GM23338 (cell line): ENCODE data around the gene FAM111A. TPM values are rescaled to one million over a fixed set of nuclear protein-coding genes. Genes with fewer than 3 reads are reported as not detected.

Experiments
- ATAC-seq: fragments of 200-7000 bp; cut with Tn5 transposase; 3 replicates; pipeline ENCODE4 v1.9.1; 2020
- DNase-seq: peaks from one replicate; pipeline ENCODE4 v3.0.0-alpha.2; 2015; ENCODE audit warnings: low spot score
- H2AFZ ChIP-seq: fragments of 200-600 bp; sonication (generic); 2 replicates; pipeline ENCODE4 v1.8.0; 2016; ENCODE audit warnings: antibody characterized with exemption, mild to moderate bottlenecking, moderate library complexity
- H3F3A ChIP-seq: fragments of 200-600 bp; sonication (generic); replicated peaks from 2 replicates; pipeline ENCODE4 v1.8.0; 2017; ENCODE audit warnings: antibody characterized with exemption, mixed run types, low read depth
- H3K27ac ChIP-seq: fragments of 200-600 bp; sonication (generic); 2 replicates; pipeline ENCODE4 v1.6.1; 2016; ENCODE audit warnings: low read depth
- H3K27me3 ChIP-seq: fragments of 200-600 bp; sonication (generic); 2 replicates; pipeline ENCODE4 v1.8.0; 2016; ENCODE audit warnings: mild to moderate bottlenecking, mixed run types, moderate library complexity; ENCODE audit not compliant: insufficient read depth
- H3K36me3 ChIP-seq: fragments of 200-600 bp; sonication (generic); 2 replicates; pipeline ENCODE4 v1.8.0; 2016; ENCODE audit warnings: mild to moderate bottlenecking; ENCODE audit not compliant: insufficient read depth
- H3K4me1 ChIP-seq: fragments of 200-600 bp; sonication (generic); 2 replicates; pipeline ENCODE4 v1.8.0; 2016; ENCODE audit warnings: mild to moderate bottlenecking, moderate library complexity; ENCODE audit not compliant: insufficient read depth
- H3K4me2 ChIP-seq: fragments of 200-600 bp; sonication (generic); 2 replicates; pipeline ENCODE4 v1.7.1; 2017; ENCODE audit warnings: mixed run types
- H3K4me3 ChIP-seq: fragments of 200-600 bp; sonication (generic); 2 replicates; pipeline ENCODE4 v1.6.1; 2016; ENCODE audit warnings: mixed run types
- H3K79me2 ChIP-seq: fragments of 200-600 bp; sonication (generic); replicated peaks from 2 replicates; pipeline ENCODE4 v1.8.0; 2017; ENCODE audit warnings: mild to moderate bottlenecking; ENCODE audit not compliant: insufficient read depth
- H3K9me2 ChIP-seq: fragments of 200-600 bp; sonication (generic); 2 replicates; pipeline ENCODE4 v1.8.0; 2017; ENCODE audit not compliant: insufficient read depth
- H4K20me1 ChIP-seq: fragments of 200-600 bp; sonication (generic); replicated peaks from 2 replicates; pipeline ENCODE4 v1.8.0; 2017; ENCODE audit warnings: mild to moderate bottlenecking; ENCODE audit not compliant: insufficient read depth
- H3K27ac Mint-ChIP-seq: 2 replicates; pipeline ENCODE4 v1.8.0; 2020; ENCODE audit warnings: inconsistent platforms, mild to moderate bottlenecking, moderate library complexity, mixed read lengths
- H3K27me3 Mint-ChIP-seq: 3 replicates; pipeline ENCODE4 v1.8.0; 2022; ENCODE audit warnings: low read depth, mild to moderate bottlenecking, moderate library complexity, mixed read lengths, inconsistent platforms; ENCODE audit not compliant: insufficient read depth, poor library complexity
- H3K36me3 Mint-ChIP-seq: 3 replicates; pipeline ENCODE4 v1.8.0; 2021; ENCODE audit warnings: low read depth, mild to moderate bottlenecking, inconsistent platforms, moderate library complexity, mixed read lengths
- H3K4me1 Mint-ChIP-seq: 3 replicates; pipeline ENCODE4 v1.8.0; 2020; ENCODE audit warnings: mild to moderate bottlenecking, inconsistent platforms, mixed read lengths
- H3K4me3 Mint-ChIP-seq: 3 replicates; pipeline ENCODE4 v1.8.0; 2021; ENCODE audit warnings: moderate library complexity, mild to moderate bottlenecking, inconsistent platforms, mixed read lengths
- H3K9me3 Mint-ChIP-seq: 3 replicates; pipeline ENCODE4 v1.8.0; 2020; ENCODE audit warnings: moderate library complexity, mild to moderate bottlenecking, inconsistent platforms, mixed read lengths
- CREB1 ChIP-seq: fragments of 250-450 bp; sonication (Bioruptor Pico); IDR thresholded peaks from 2 replicates; pipeline ENCODE4 v1.5.0; 2020; ENCODE audit warnings: low read depth, mild to moderate bottlenecking, moderate library complexity
- CTCF ChIP-seq, 2 experiments: fragments of 200-600 bp in 1 of 2; sonication (generic) in 1 of 2; conservative IDR thresholded peaks; 2 replicates each; pipeline versions ENCODE4 v1.5.1 to v1.6.1; 2016 to 2017; ENCODE audit warnings: antibody characterized with exemption in 2 of 2, low read depth in 2 of 2, mild to moderate bottlenecking in 2 of 2, moderate library complexity in 1 of 2
- EZH2 ChIP-seq: fragments of 200-600 bp; sonication (generic); IDR thresholded peaks from one replicate; pipeline ENCODE4 v1.8.0; 2017; ENCODE audit warnings: antibody characterized with exemption, mild to moderate bottlenecking, low read depth; ENCODE audit not compliant: unreplicated experiment
- EZH2phosphoT487 ChIP-seq: fragments of 200-600 bp; sonication (generic); IDR thresholded peaks from one replicate; pipeline ENCODE4 v1.8.1; 2018; ENCODE audit warnings: antibody characterized with exemption; ENCODE audit not compliant: unreplicated experiment
- NANOG ChIP-seq: IDR thresholded peaks from 2 replicates; pipeline ENCODE4 v1.6.1; 2016; ENCODE audit warnings: antibody characterized with exemption, borderline replicate concordance
- REST ChIP-seq: IDR thresholded peaks from one replicate; pipeline ENCODE4 v1.6.1; 2018; ENCODE audit warnings: antibody characterized with exemption; ENCODE audit not compliant: unreplicated experiment
- STAT1 ChIP-seq: IDR thresholded peaks from one replicate; pipeline ENCODE4 v1.6.1; 2016; ENCODE audit warnings: antibody characterized with exemption; ENCODE audit not compliant: unreplicated experiment
- ZNF114 ChIP-seq: fragments of 250-450 bp; sonication (Bioruptor Pico); IDR thresholded peaks from 2 replicates; pipeline ENCODE4 v1.5.0; 2020; ENCODE audit warnings: mild to moderate bottlenecking, moderate library complexity
- ZNF331 ChIP-seq: fragments of 250-450 bp; sonication (Bioruptor Pico); IDR thresholded peaks from 2 replicates; pipeline ENCODE4 v1.5.0; 2020; ENCODE audit warnings: low read depth, mild to moderate bottlenecking, moderate library complexity
- polyA plus RNA-seq: library from polyadenylated mRNA; unstranded; fragments of >200 nt; fragmentation: Nextera tagmentation; extraction: Ambion mirVana; gene quantifications from 2 replicates; pipeline ENCODE4 v1.2.1, GENCODE V29; 2016
- total RNA-seq: library from RNA; depleted of rRNA; stranded (reverse); fragments of >200 nt; shearing (Covaris generic); gene quantifications from 2 replicates; pipeline ENCODE4 v1.2.3, GENCODE V29; 2014

FAM111A gene
- total and polyA plus RNA-seq, 2 experiments from 2014 or later = 23.0 to 38.1 TPM

- peak within 1 kb of the TSS; percentile 90; the same call in 1 of the 2 replicates for H3K27ac ChIP-seq
- peak within 1 kb of the TSS; percentile 97 for H2AFZ ChIP-seq
- Mint-ChIP-seq H3K36me3 (peaks cover 4% of the 10 kb centered on the region; the same call in 2 of the 3 replicates), H3K4me3 (peak within 1 kb of the TSS; percentile 91), H3K27ac (peak within 1 kb of the TSS; percentile 78; the same call in 1 of the 2 replicates), H3K27me3 (peaks cover 14% of the 10 kb centered on the region), H3K4me1 (peaks cover 23% of the 10 kb centered on the region), H3K9me3 (no peaks in the 10 kb centered on the region)
- TF ChIP-seq ZNF114 (CRISPR knock-in tag) (no peak), ZNF331 (CRISPR knock-in tag) (no peak), CTCF (conservative IDR thresholded peaks at IDR 0.05; ENCODE audit: low read depth in 2 of 2) (peak; percentile 78 to 93), NANOG (no peak), EZH2 (no peak), EZH2phosphoT487 (no peak), STAT1 (no peak)
- peak within 1 kb of the TSS; percentile 99 for H3K4me2 ChIP-seq
- peaks cover 13% of the 10 kb centered on the region for H3K79me2 ChIP-seq
- H3K27me3 ChIP-seq = peaks cover 6% of the 10 kb centered on the region; the same call in 1 of the 2 replicates
- H3K36me3 ChIP-seq = no peaks in the 10 kb centered on the region
- no peaks in the 10 kb centered on the region; the same call in 1 of the 2 replicates for H3K9me2 ChIP-seq
- peak; percentile 49 for ATAC-seq
- H3K4me3 ChIP-seq = peak within 1 kb of the TSS; percentile 83
- peaks cover 5% of the 10 kb centered on the region; the same call in 1 of the 2 replicates for H3F3A ChIP-seq
- peaks cover 13% of the 10 kb centered on the region for H3K4me1 ChIP-seq
- peak; percentile 97 for DNase-seq
- 0 out of 2 replicates have a peak, but pooled peaks cover 7% of the 10 kb centered on the region for H4K20me1 ChIP-seq
Observed at GRCh38 chr11:59171508-59172322, 29.1 kb downstream of the FAM111A start, which contains the start of gene DTX4. TSS of gene DTX4 (plus strand) at chr11:59172132. CDS start at chr11:59172596, 464 bp downstream.

- ATAC-seq = peak; percentile 12
- peak overlapping the region; percentile 99 for H3K4me2 ChIP-seq
- peaks cover 13% of the 10 kb centered on the region for H3K4me1 ChIP-seq
- H3F3A ChIP-seq = peaks cover 5% of the 10 kb centered on the region; the same call in 1 of the 2 replicates
- peak; percentile 52 for DNase-seq
- peak overlapping the region; percentile 91 for H3K4me3 Mint-ChIP-seq
- H3K79me2 ChIP-seq = peaks cover 14% of the 10 kb centered on the region
- no peak overlapping the region for H3K27ac ChIP-seq
- TF ChIP-seq REST (no peak), EZH2phosphoT487 (no peak), CREB1 (CRISPR knock-in tag) (no peak)
- H3K4me1 Mint-ChIP-seq = peaks cover 31% of the 10 kb centered on the region
- no peaks in the 10 kb centered on the region for H3K9me3 Mint-ChIP-seq
- 0 out of 2 replicates have a peak, but pooled peaks cover 7% of the 10 kb centered on the region for H4K20me1 ChIP-seq
- H3K9me2 ChIP-seq = no peaks in the 10 kb centered on the region; the same call in 1 of the 2 replicates
- peaks cover 6% of the 10 kb centered on the region; the same call in 1 of the 2 replicates for H3K27me3 ChIP-seq
- peak overlapping the region; percentile 78; the same call in 1 of the 2 replicates for H3K27ac Mint-ChIP-seq
- H3K36me3 ChIP-seq = no peaks in the 10 kb centered on the region
- H2AFZ ChIP-seq = peak overlapping the region; percentile 97
- H3K4me3 ChIP-seq = peak overlapping the region; percentile 83
- peaks cover 12% of the 10 kb centered on the region for H3K36me3 Mint-ChIP-seq
- peaks cover 14% of the 10 kb centered on the region for H3K27me3 Mint-ChIP-seq
Observed at GRCh38 chr11:59172345-59173079, 29.9 kb downstream of the FAM111A start.
